Esophagus muscularis mucosa (tissue), 4 donors: ENCODE measurements around the gene ZPR1. TPM values are rescaled to one million over a fixed set of nuclear protein-coding genes. Genes with fewer than 3 reads are reported as not detected.

Experiments used
- DNase-seq: peaks from one replicate; pipeline ENCODE4 v3.0.0-alpha.2; 2017; ENCODE audit errors: extremely low spot score
- H3K27ac ChIP-seq, 4 donors: fragments of 200-600 bp; sonication (generic); replicated peaks in 1 of 4; 1 replicate in 3 of 4; 2 replicates in 1 of 4; pipeline ENCODE4 v1.5.1; 2016 to 2019; ENCODE audit warnings: mild to moderate bottlenecking in 1 of 4
- H3K27me3 ChIP-seq, 4 donors: fragments of 200-600 bp; sonication (generic); one replicate each; pipeline versions ENCODE4 v1.5.1 to v1.6.0; 2016 to 2019
- H3K36me3 ChIP-seq, 4 donors: fragments of 200-600 bp; sonication (generic); one replicate each; pipeline ENCODE4 v1.5.1; 2016 to 2019
- H3K4me1 ChIP-seq, 4 donors: fragments of 200-600 bp; sonication (generic); one replicate each; pipeline ENCODE4 v1.5.1; 2016 to 2019
- H3K4me3 ChIP-seq, 4 donors: fragments of 200-600 bp; sonication (generic); 1 replicate in 2 of 4; 2 replicates in 2 of 4; pipeline ENCODE4 v1.5.1; 2016 to 2019; ENCODE audit warnings: mild to moderate bottlenecking in 4 of 4, moderate library complexity in 1 of 4
- H3K9me3 ChIP-seq, 4 donors: fragments of 200-600 bp; sonication (generic); 1 replicate in 3 of 4; 2 replicates in 1 of 4; pipeline ENCODE4 v1.5.1; 2016 to 2019
- EP300 ChIP-seq: sonication (generic); formaldehyde crosslinking; IDR thresholded peaks from one replicate; pipeline ENCODE4 v1.6.1; 2017; ENCODE audit warnings: antibody characterized with exemption
- POLR2A ChIP-seq: fragments of 450-650 bp; IDR thresholded peaks from one replicate; pipeline ENCODE4 v1.6.1; 2017; ENCODE audit warnings: antibody characterized with exemption, moderate library complexity, mild to moderate bottlenecking, low read depth
- POLR2AphosphoS5 ChIP-seq, 2 donors: sonication (generic); formaldehyde crosslinking; IDR thresholded peaks; one replicate each; pipeline ENCODE4 v1.6.1; 2017; ENCODE audit warnings: antibody characterized with exemption in 2 of 2
- WGBS: methylation state at CpG from one replicate; pipeline ENCODE4 v1.1.5; 2018; 5-methylcytosine and 5-hydroxymethylcytosine counted together
- intact Hi-C: fragments of 100-400 bp; cut with DNase I; formaldehyde crosslinking; loops from one replicate; pipeline ENCODE4 v1.15.1; 2023
- total RNA-seq, 4 donors: library from RNA; depleted of rRNA; stranded (reverse); fragments of >200 nt; gene quantifications; one replicate each; pipeline versions ENCODE4 v1.1.0 to v1.2.1, GENCODE V29; 2016
- TF ChIP-seq, protein P1 (sequence below), 3 experiments: fragments of 200-600 bp in 2 of 3; fragments of 450-650 bp in 1 of 3; sonication (generic) in 2 of 3; IDR thresholded peaks; one replicate each; pipeline ENCODE4 v1.5.1; 2017 to 2019; ENCODE audit warnings: antibody characterized with exemption in 3 of 3, mild to moderate bottlenecking in 2 of 3, moderate library complexity in 1 of 3

The ZPR1 gene
- total RNA-seq, 4 donors from 2014 or later = 18.3 to 46.4 (median 34.7) TPM

- intact Hi-C loops = no loop called here
- no peak for TF ChIP-seq POLR2A
- TF ChIP-seq, protein P1, sequence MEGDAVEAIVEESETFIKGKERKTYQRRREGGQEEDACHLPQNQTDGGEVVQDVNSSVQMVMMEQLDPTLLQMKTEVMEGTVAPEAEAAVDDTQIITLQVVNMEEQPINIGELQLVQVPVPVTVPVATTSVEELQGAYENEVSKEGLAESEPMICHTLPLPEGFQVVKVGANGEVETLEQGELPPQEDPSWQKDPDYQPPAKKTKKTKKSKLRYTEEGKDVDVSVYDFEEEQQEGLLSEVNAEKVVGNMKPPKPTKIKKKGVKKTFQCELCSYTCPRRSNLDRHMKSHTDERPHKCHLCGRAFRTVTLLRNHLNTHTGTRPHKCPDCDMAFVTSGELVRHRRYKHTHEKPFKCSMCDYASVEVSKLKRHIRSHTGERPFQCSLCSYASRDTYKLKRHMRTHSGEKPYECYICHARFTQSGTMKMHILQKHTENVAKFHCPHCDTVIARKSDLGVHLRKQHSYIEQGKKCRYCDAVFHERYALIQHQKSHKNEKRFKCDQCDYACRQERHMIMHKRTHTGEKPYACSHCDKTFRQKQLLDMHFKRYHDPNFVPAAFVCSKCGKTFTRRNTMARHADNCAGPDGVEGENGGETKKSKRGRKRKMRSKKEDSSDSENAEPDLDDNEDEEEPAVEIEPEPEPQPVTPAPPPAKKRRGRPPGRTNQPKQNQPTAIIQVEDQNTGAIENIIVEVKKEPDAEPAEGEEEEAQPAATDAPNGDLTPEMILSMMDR (IDR thresholded peaks at IDR 0.05) = no peak
- TF ChIP-seq EP300 = no peak
- no peak for TF ChIP-seq POLR2AphosphoS5 (IDR thresholded peaks at IDR 0.05)
- H3K9me3 ChIP-seq = no peaks in the 10 kb centered on the region
- H3K36me3 ChIP-seq = no peaks in the 10 kb centered on the region
- 93% methylated on average over 9 of the region's 17 CpGs for WGBS
- DNase-seq = no peak
- H3K4me1 ChIP-seq = peaks cover 7 to 8% (median 8%) of the 10 kb centered on the region in 4 donors
- no peak overlapping the region for H3K27ac ChIP-seq
- no peak overlapping the region for H3K4me3 ChIP-seq
- H3K27me3 ChIP-seq = no peaks in the 10 kb centered on the region
These were observed 42.5 kb upstream of the ZPR1 start for GRCh38 chr11:116830184-116830912.

DNA sequence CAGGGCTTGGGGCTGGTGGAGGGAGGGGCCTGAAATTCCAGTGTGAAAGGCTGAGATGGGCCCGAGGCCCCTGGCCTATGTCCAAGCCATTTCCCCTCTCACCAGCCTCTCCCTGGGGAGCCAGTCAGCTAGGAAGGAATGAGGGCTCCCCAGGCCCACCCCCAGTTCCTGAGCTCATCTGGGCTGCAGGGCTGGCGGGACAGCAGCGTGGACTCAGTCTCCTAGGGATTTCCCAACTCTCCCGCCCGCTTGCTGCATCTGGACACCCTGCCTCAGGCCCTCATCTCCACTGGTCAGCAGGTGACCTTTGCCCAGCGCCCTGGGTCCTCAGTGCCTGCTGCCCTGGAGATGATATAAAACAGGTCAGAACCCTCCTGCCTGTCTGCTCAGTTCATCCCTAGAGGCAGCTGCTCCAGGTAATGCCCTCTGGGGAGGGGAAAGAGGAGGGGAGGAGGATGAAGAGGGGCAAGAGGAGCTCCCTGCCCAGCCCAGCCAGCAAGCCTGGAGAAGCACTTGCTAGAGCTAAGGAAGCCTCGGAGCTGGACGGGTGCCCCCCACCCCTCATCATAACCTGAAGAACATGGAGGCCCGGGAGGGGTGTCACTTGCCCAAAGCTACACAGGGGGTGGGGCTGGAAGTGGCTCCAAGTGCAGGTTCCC is 41.8 kb upstream of the ZPR1 start, which contains the start of gene APOC3:
Gene APOC3 (plus strand): TSS at position 383 of the 659 bp plus-strand sequence. CDS start 676 bp downstream, outside the sequence.
- Histone ChIP-seq H3K4me3 (no peak within 1 kb of the TSS), H3K36me3 (no peaks in the 10 kb centered on the region), H3K9me3 (no peaks in the 10 kb centered on the region), H3K4me1 (peaks cover 0 to 1% (median 1%) of the 10 kb centered on the region in 4 donors), H3K27ac (no peak within 1 kb of the TSS), H3K27me3 (no peaks in the 10 kb centered on the region)
- no peak for TF ChIP-seq POLR2AphosphoS5 (IDR thresholded peaks at IDR 0.05)
- no peak for TF ChIP-seq POLR2A
- no peak for DNase-seq
- 77% methylated on average over 7 of the region's 9 CpGs for WGBS
- intact Hi-C loops = no loop called here

DNA sequence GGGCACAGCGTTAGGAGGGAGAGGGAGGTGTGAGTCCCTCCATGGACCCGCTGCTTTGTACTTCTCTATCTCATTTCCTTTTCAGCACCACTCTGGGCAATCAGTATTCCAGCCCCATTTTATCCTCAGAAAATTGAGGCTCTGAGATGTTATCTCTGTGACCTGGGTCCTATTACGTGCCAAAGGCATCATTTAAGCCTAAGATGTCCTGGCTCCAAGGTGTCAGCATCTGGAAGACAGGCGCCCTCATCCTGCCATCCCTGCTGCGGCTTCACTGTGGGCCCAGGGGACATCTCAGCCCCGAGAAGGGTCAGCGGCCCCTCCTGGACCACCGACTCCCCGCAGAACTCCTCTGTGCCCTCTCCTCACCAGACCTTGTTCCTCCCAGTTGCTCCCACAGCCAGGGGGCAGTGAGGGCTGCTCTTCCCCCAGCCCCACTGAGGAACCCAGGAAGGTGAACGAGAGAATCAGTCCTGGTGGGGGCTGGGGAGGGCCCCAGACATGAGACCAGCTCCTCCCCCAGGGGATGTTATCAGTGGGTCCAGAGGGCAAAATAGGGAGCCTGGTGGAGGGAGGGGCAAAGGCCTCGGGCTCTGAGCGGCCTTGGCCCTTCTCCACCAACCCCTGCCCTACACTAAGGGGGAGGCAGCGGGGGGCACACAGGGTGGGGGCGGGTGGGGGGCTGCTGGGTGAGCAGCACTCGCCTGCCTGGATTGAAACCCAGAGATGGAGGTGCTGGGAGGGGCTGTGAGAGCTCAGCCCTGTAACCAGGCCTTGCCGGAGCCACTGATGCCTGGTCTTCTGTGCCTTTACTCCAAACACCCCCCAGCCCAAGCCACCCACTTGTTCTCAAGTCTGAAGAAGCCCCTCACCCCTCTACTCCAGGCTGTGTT is 41.1 kb upstream of the ZPR1 start:
- 79% methylated on average over 13 of the region's 16 CpGs for WGBS
- no peak for DNase-seq
- no peak for TF ChIP-seq POLR2A
- TF ChIP-seq, protein P1 (IDR thresholded peaks at IDR 0.05) = no peak
- no peaks in the 10 kb centered on the region for H3K9me3 ChIP-seq
- no peak overlapping the region for H3K27ac ChIP-seq
- no peaks in the 10 kb centered on the region for H3K36me3 ChIP-seq
- no peaks in the 10 kb centered on the region for H3K27me3 ChIP-seq
- no peaks in the 10 kb centered on the region for H3K4me1 ChIP-seq
- no peak overlapping the region for H3K4me3 ChIP-seq
- intact Hi-C loops = no loop called here

DNA sequence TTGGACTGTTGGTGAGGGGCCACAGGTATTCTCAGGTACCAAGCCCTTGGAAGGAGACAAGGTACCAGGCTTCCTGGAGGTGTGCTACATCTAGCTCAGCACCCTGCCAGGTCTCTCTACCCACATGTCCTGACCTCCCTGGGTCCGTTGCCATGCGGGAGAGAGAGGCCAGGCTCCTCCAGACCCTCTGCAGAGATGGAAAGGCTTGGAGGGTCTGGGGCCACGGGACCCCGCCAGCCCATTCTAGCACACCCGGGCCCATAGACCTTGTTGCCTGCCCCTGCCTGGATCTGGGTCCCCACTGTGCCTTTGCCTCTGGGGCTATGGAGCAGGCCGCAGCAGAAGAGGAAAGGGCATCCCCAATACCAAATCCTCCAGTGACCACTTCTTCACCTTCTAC is 39.6 kb upstream of the ZPR1 start:
- Histone ChIP-seq H3K4me3 (no peak overlapping the region), H3K27ac (no peak overlapping the region), H3K9me3 (no peaks in the 10 kb centered on the region), H3K36me3 (no peaks in the 10 kb centered on the region), H3K4me1 (no peaks in the 10 kb centered on the region), H3K27me3 (no peaks in the 10 kb centered on the region)
- DNase-seq = no peak
- TF ChIP-seq, protein P1 (IDR thresholded peaks at IDR 0.05) = no peak
- TF ChIP-seq EP300 = no peak
- no peak for TF ChIP-seq POLR2AphosphoS5 (IDR thresholded peaks at IDR 0.05)
- no peak for TF ChIP-seq POLR2A
- intact Hi-C loops = no loop called here
- 90% methylated on average over 6 of the region's 6 CpGs for WGBS
